PC-9 (cell line): ENCODE data around the gene BICRAL. TPM values are rescaled to one million over a fixed set of nuclear protein-coding genes. Genes with fewer than 3 reads are reported as not detected.
A peak's percentile ranks its signal among the peaks of the same experiment; 100 is the strongest.
"Not testable (repeated sequence)": the region's sequence is repeated elsewhere in the genome, so short reads cannot be mapped to it uniquely, and the experiment has no call there.

ENCODE experiments used
- Bru-seq: library from RNA; stranded (reverse); fragments of 400-500 nt; gene quantifications from one replicate; lab custom pipeline; 2021; lab: Mats Ljungman, UMichigan
- BruChase-seq, 2 experiments: library from RNA; stranded (reverse); fragments of 400-500 nt; gene quantifications; one replicate each; lab custom pipeline; 2021; lab: Mats Ljungman, UMichigan
- BruUV-seq: library from RNA; stranded (reverse); fragments of 400-500 nt; replicated peaks from 2 replicates; lab custom pipeline; 2021; lab: Mats Ljungman, UMichigan
- CTCF ChIA-PET: fragments of 300-600 bp; sonication (Branson Sonifier 250); formaldehyde crosslinking; loops from one replicate; lab custom pipeline; 2022; ENCODE audit warnings: antibody characterized with exemption; lab: Charles Lee
- POLR2A ChIA-PET: fragments of 300-600 bp; sonication (Branson Sonifier 250); formaldehyde crosslinking; loops from one replicate; lab custom pipeline; 2022; ENCODE audit warnings: antibody characterized with exemption; ENCODE audit not compliant: unreplicated experiment; lab: Charles Lee
- DNase-seq, 2 experiments: peaks; one replicate each; pipeline versions ENCODE4 v3.0.0 to v3.0.0-alpha.2; 2015 to 2022; ENCODE audit warnings: mixed read lengths in 1 of 2
- H2AFZ ChIP-seq: fragments of 200-600 bp; sonication (generic); 2 replicates; pipeline ENCODE4 v1.8.1; 2017; ENCODE audit warnings: antibody characterized with exemption
- H3F3A ChIP-seq: fragments of 200-600 bp; sonication (generic); 2 replicates; pipeline ENCODE4 v1.8.1; 2017; ENCODE audit warnings: antibody characterized with exemption, mild to moderate bottlenecking, low read depth; ENCODE audit not compliant: insufficient read depth
- H3K27ac ChIP-seq: fragments of 200-600 bp; sonication (generic); 2 replicates; pipeline ENCODE4 v1.6.1; 2016; ENCODE audit warnings: mixed run types
- H3K27me3 ChIP-seq: fragments of 200-600 bp; sonication (generic); 2 replicates; pipeline ENCODE4 v1.6.1; 2016; ENCODE audit warnings: low read depth, mixed run types; ENCODE audit not compliant: insufficient read depth
- H3K36me3 ChIP-seq: fragments of 200-600 bp; sonication (generic); 2 replicates; pipeline ENCODE4 v1.6.1; 2016; ENCODE audit warnings: low read depth, mixed run types
- H3K4me1 ChIP-seq: fragments of 200-600 bp; sonication (generic); replicated peaks from 2 replicates; pipeline ENCODE4 v1.6.1; 2016; ENCODE audit warnings: mixed run types; ENCODE audit not compliant: insufficient read depth
- H3K4me2 ChIP-seq: fragments of 200-600 bp; sonication (generic); 2 replicates; pipeline ENCODE4 v1.6.1; 2017; ENCODE audit warnings: mixed run types
- H3K4me3 ChIP-seq: fragments of 200-600 bp; sonication (generic); 2 replicates; pipeline ENCODE4 v1.6.1; 2016; ENCODE audit warnings: mixed run types
- H3K79me2 ChIP-seq: fragments of 200-600 bp; sonication (generic); 2 replicates; pipeline ENCODE4 v1.6.1; 2017; ENCODE audit warnings: low read depth, mixed run types
- H3K9me2 ChIP-seq: fragments of 200-600 bp; sonication (generic); 2 replicates; pipeline ENCODE4 v1.8.1; 2017; ENCODE audit warnings: mild to moderate bottlenecking; ENCODE audit not compliant: insufficient read depth
- H3K9me3 ChIP-seq: fragments of 200-600 bp; sonication (generic); 2 replicates; pipeline ENCODE4 v1.8.1; 2016; ENCODE audit warnings: low read depth; ENCODE audit not compliant: insufficient read depth
- H4K20me1 ChIP-seq: fragments of 200-600 bp; sonication (generic); 2 replicates; pipeline ENCODE4 v1.8.1; 2017; ENCODE audit not compliant: insufficient read depth
- CTCF ChIP-seq: fragments of 200-600 bp; sonication (generic); conservative IDR thresholded peaks from 2 replicates; pipeline ENCODE4 v1.6.1; 2017; ENCODE audit warnings: mixed run types, antibody characterized with exemption, mild to moderate bottlenecking, moderate library complexity
- EZH2 ChIP-seq: fragments of 200-600 bp; sonication (generic); IDR thresholded peaks from 2 replicates; pipeline ENCODE4 v1.8.0; 2017; ENCODE audit warnings: antibody characterized with exemption, low read depth
- intact Hi-C: fragments of 100-400 bp; cut with micrococcal nuclease; formaldehyde crosslinking; loops from one replicate; pipeline ENCODE4 v1.10.0; 2022; ENCODE audit not compliant: unreplicated experiment
- long read RNA-seq: library from polyadenylated mRNA; stranded (forward); transcript quantifications from one replicate; pipeline ENCODE4 v2.0.0, GENCODE V29; 2022
- total RNA-seq: library from RNA; stranded (reverse); gene quantifications from 2 replicates; pipeline ENCODE4 v1.2.3, GENCODE V29; 2021

BICRAL gene
- total RNA-seq (8.5 and 12.9 TPM in 2 replicates), Bru-seq, nascent RNA (percentile 76 among the genes with signal in this experiment), BruChase-seq, experiment 1, labeled RNA remaining after a 2-hour chase (percentile 74 among the genes with signal in this experiment), BruChase-seq, experiment 2, labeled RNA remaining after a 6-hour chase (percentile 68 among the genes with signal in this experiment)
- long read RNA-seq, partial matches to known transcripts = 4 of 6 reads
- long read RNA-seq, other reads (novel, unspliced or antisense) = 2 of 6 reads

- no peak for TF ChIP-seq CTCF
- no peak for TF ChIP-seq EZH2
- Histone ChIP-seq H3K27ac (peak within 1 kb of the TSS; percentile 94), H3K9me2 (no peaks in the 10 kb centered on the region), H3K9me3 (no peaks in the 10 kb centered on the region), H4K20me1 (no peaks in the 10 kb centered on the region), H3K36me3 (no peaks in the 10 kb centered on the region), H3K4me3 (peak within 1 kb of the TSS; percentile 99), H3K27me3 (no peaks in the 10 kb centered on the region), H2AFZ (peak within 1 kb of the TSS; percentile 76), H3K79me2 (peaks cover 47% of the 10 kb centered on the region), H3K4me2 (peak within 1 kb of the TSS; percentile 95), H3K4me1 (peaks cover 39% of the 10 kb centered on the region), H3F3A (peaks cover 37% of the 10 kb centered on the region)
- BruUV-seq = no TSS peak
- CTCF ChIA-PET = interaction anchor here (0.6 to 0.7 kb wide), 4 partner anchors 35 to 1350 kb away, joined by 4 to 8 read pairs (median 6); no protein-coding TSS in a partner anchor
- peak; percentile 63 to 72 for DNase-seq
- intact Hi-C loops = loop anchor here (1.0 kb wide), 1 partner anchor 36 kb away; the partner anchor contains the start of gene TBCC
- POLR2A ChIA-PET = interaction anchor here (0.6 to 2.0 kb wide), 8 partner anchors 13 to 634 kb away, joined by 3 to 50 read pairs (median 7); partner anchors contain the start of genes PTK7 and TBCC
Observed at GRCh38 chr6:42781796-42782688, at the start of gene BICRAL. Gene BICRAL, plus strand, starts transcription at chr6:42782052. Its CDS starts 39,971 bp downstream, at chr6:42822023.

- H3F3A ChIP-seq, H3K4me2 ChIP-seq, H3K4me1 ChIP-seq, intact Hi-C loops, H3K4me3 ChIP-seq, BruUV-seq, H3K9me2 ChIP-seq, H3K27me3 ChIP-seq, POLR2A ChIA-PET, H3K9me3 ChIP-seq, H3K27ac ChIP-seq, DNase-seq, H2AFZ ChIP-seq, H3K79me2 ChIP-seq, H3K36me3 ChIP-seq, H4K20me1 ChIP-seq: not testable (repeated sequence)
- CTCF ChIA-PET = interaction anchor here (0.6 kb wide), 2 partner anchors 8 to 139 kb away, joined by 4 to 5 read pairs; no protein-coding TSS in a partner anchor
Observed at GRCh38 chr6:42733867-42734481, 47.9 kb upstream of the BICRAL start.

- Histone ChIP-seq H3K4me1 (no peaks in the 10 kb centered on the region), H3K4me2 (no peak overlapping the region), H3K4me3 (no peak overlapping the region), H4K20me1 (no peaks in the 10 kb centered on the region), H3K9me2 (no peaks in the 10 kb centered on the region), H3K36me3 (no peaks in the 10 kb centered on the region), H3K27ac (no peak overlapping the region), H2AFZ (no peak overlapping the region), H3F3A (no peaks in the 10 kb centered on the region; the same call in 1 of the 2 replicates), H3K27me3 (no peaks in the 10 kb centered on the region), H3K79me2 (no peaks in the 10 kb centered on the region), H3K9me3 (no peaks in the 10 kb centered on the region)
- ChIA-PET CTCF (no interaction called here), POLR2A (no interaction called here)
- no peak for DNase-seq
- TF ChIP-seq EZH2 = no peak
- no peak for TF ChIP-seq CTCF
- no TSS peak for BruUV-seq
- intact Hi-C loops = no loop called here
Observed at GRCh38 chr6:42735976-42736375, 45.9 kb upstream of the BICRAL start.
